Measurements from ENCODE around the gene FBXO31.
"Not testable (repeated sequence)": the region's sequence is repeated elsewhere in the genome, so short reads cannot be mapped to it uniquely, and the experiment has no call there.

Gene FBXO31

DNA sequence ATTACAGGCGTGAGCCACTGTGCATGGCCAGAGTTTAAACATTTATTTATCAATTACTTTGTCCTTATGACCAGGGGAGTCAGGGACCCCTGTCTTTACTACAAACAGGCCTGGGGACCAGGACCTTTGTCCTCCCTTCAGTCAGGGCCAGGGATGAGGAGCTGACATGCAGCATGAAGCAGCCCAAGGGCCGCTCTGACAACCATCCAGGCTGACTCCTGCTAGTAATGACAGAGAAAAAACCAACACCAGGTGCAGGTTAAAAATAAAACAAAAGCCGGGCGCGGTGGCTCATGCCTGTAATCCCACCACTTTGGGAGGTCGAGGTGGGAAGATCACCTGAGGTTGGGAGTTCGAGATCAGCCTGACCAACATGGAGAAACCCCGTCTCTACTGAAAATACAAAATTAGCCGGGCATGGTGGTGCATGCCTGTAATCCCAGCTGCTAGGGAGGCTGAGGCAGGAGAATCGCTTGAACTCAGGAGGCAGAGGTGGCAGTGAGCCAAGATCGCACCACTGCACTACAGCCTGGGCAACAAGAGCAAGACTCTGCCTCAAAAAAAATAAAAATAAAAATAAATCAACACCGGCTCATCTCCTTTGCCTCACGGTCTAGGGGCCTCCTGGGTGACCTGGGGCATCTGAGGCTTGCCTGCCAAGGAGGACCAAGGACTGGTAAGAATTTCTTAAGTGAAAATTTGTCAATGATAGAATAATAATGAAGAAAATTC, 20.6 kb downstream of the FBXO31 start:
- not testable (repeated sequence) for DNase-seq (ENCODE audit: low read depth)

DNA sequence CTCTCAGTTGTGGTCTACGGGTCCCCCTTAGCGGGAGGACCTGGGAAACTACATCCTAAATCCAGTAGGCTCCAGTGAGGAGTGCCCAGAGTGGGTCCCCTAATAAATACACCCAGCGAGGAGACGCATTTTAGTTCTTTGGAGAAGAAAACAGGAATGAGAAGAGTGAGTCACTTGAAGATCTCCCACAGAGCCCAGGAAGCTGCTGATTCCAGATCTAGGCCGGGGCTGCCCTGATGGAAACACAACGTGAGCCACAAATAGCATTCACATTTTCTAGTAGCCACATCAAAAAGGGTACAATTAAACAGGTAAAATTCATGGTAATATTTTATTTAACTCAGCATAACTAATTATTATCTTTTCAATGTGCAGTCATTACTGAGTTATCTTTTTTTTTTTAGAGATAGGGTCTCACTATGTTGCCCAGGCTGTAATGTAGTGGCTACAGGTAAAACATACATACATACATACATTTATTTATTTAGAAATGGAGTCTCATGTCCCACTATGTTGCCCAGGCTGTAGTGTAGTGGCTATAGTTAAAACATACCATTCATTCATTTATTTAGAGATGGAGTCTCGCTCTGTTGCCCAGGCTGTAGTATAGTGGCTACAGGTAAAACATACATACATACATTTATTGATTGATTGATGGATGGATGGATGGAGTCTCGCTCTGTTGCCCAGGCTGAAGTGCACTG, 21.5 kb downstream of the FBXO31 start:
- DNase-seq (ENCODE audit: low read depth): no peak

DNA sequence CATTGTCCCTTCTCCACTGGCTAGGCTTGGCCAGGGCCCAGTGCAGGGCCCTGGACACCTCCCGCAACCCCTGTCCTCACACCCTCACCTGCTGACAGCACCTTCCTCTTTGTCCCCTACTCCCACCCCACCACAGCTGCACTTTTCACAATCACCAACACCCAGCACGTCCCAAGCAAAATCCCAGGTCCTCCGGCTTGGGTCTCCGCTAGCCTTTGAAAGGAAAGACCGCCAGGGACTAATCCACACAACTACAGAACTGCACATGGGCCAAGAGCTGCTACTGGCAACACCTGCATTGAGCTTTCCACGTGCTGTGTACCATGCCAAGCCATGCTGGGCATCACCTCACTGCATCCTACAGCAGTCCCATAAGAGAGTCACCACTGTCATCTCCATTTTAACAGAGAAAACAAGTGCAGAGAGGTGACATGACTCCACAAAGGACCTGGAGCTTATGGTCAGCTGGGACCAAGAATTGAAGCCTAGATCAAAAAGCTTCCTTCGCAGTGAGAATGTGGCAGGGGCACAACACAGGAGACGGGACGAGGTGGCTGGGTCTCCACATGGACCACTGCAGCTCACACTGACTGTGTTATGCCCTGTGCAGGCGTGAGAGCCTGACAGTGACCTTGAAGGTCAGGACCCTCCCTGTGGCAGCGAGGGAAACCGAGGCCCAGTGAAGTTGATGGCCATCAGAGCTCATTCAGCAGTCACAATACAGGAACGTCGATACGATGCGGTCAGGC, 22.5 kb downstream of the FBXO31 start:
- DNase-seq (ENCODE audit: low read depth): no peak

DNA sequence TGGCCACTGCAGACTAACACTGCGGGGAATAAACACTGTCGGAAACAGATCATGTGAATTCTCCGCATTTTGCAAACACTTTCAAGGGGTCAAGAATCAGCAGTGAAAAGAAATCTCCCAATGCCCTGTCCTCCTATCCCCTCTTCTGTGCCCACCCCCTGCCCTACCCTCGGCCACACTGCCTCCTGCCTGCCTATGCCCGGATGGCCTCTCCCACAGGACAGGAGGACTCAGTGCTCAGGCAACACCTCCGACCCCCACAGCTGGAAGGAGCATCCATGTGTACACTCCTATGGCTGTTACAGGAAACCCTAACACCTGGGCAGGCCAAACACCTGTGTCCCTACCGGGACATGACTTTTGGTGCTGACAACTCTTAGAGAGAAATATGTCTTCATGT, 24.5 kb downstream of the FBXO31 start:
- DNase-seq (ENCODE audit: low read depth): no peak

DNA sequence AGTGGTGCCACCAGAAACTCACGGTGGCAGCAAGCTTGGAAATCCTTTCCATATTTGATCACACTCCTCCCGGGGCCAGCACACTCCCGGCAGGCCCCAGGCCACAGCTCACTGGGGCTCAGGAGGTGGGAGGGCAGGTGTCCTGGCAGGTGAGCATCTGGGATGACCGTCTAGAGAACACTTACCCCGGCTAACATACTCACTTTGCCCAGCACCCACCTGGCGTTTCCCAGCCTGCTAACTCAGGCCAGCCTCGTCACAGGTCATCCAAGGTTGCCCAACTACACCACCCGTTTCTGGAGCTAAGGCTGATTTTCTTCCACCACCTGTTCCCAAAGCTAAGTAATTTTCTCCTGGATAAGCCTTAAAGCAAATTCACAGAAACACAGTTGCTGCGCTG, 24.9 kb downstream of the FBXO31 start:
- no peak for DNase-seq (ENCODE audit: low read depth)

DNA sequence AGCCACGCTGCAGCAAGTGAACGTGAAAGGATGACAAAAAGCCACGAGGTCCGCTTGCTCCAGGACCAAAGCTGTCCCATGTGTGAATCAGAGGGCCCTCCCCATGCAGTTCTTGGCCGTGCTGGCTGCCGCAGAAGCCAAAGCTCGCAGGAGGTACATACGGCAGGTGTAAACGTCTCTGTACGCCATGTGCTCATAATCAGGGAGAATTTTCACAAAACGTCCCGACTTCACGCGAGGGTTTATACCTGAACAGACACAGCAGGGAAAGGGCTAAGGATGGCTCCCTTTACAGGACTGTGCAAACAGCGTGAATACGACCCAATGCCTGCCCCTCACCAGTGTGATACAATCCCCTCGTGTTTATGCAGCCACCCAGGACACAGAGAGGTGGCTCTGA, 25.3 kb downstream of the FBXO31 start:
- no peak for DNase-seq (ENCODE audit: low read depth)

DNA sequence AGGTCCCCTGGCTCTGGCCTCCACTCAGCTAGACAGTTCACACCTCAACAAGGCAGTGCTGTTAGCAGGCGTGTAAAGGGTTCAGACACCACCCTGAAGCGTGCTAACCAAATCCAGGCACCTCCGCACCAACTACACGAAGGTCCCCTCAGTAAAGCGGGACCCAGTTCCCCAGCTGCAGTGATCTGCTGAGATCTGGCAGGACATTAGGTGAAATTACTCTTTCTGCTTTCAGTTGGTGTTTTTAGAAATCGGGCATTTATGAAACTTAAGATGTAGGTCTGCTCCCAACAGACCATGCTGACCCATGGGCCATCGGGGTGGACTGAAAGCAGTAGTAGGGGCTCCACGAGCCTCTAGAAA, 27.1 kb downstream of the FBXO31 start:
- DNase-seq (ENCODE audit: low read depth): no peak

DNA sequence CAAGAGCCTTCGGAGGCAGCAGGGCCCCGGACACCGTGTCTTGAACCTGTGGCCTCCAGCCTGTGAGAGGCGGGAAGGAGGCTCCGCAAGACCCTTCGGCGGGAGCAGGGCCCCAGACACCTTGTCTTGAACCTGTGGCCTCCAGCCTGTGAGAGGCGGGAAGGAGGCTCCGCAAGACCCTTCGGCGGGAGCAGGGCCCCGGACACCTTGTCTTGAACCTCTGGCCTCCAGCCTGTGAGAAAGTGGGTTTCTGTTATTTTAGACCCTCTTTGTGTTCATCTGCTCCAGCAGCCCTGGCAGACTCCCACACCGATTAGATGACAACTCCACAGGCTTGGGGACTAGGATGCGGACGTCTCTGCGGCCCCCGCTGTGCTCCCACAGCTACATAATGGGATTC, 30.0 kb downstream of the FBXO31 start:
- no peak for DNase-seq (ENCODE audit: low read depth)

DNA sequence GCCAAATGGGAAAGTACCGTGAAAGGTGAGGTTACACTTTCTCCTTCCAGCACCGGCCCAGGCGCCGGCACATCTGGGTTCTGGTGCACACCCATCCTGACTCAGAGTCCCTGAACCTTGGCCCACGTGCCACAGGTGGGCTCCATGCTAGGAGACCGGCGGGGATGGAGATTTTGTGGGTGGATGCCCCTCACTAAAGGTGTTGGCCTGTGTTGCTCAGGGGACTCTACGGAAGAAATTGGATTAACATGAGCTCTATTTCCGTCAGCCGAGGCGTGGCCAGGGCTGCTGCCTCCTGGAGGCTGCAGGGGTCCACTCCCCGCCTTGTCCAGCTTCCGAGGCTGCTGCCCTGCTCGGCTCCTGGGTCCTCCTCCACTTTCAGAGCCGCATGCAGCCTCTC, 30.8 kb downstream of the FBXO31 start:
- DNase-seq (ENCODE audit: low read depth): no peak

DNA sequence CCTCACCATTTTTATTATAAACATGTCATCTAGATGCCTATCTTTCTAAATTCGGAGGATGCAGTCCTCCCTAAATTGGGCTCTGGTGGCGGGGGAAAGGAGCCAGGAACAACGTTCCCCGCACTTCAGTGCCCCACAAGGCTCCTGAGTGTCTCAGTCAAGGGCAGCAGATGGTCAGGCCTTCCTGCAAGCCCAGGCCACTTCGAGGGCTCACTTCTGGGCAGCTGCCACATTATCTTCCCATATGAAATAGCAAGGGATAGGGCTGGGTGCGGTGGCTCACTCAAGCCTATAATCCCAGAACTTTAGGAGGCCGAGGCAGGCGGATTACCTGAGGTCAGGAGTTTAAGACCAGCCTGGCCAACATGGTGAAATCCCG, 32.3 kb downstream of the FBXO31 start:
- DNase-seq (ENCODE audit: low read depth): no peak

DNA sequence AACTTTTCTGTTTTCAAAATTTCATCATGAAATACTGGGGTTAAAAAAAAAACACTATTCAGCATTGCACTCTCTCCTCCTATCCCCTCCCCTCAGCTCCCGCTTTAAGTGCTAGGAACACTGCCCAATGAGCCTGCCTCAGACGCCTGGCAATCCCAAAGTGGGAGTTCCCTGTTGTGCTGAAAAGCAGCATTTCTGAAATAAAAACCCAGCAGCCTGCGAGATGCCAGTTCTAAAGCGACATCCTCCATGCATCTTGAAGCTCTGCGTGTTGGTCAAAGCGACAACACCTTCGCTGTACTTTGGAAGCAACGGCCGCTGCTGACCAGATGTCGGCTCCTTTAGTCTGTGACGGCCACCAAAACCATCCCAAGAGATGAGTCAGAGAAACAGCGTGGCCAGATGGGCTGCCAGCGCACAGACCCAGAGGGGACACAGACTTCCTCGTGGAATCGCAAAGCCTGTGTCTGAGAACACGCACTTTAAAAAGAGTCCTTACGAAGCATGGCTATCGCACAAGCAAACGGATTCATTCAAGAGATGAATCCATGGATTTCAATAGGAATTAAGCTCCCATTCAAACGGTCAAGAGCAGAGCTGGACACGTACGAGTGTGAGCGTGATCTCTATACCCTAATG, 32.8 kb downstream of the FBXO31 start:
- no peak for DNase-seq (ENCODE audit: low read depth)

DNA sequence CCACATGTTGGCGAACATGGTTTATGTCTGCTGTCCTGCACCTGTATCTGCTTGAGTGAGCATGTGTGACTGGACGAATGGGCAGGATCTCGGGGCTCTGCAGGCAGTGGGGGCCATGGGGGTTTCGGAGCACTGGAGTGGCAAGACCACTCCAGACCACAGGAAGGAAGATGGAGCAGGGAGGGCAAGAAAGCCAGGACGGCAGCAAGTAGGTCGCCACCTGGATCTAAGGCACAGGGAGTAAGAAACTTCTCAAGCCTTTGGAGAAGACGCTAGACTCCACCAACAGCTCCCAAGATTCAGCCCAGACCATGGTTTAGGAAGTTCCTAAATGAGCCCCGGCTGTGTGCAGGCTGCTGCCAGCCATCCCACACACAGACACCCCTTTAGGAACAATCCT, 33.5 kb downstream of the FBXO31 start:
- DNase-seq (ENCODE audit: low read depth): no peak

DNA sequence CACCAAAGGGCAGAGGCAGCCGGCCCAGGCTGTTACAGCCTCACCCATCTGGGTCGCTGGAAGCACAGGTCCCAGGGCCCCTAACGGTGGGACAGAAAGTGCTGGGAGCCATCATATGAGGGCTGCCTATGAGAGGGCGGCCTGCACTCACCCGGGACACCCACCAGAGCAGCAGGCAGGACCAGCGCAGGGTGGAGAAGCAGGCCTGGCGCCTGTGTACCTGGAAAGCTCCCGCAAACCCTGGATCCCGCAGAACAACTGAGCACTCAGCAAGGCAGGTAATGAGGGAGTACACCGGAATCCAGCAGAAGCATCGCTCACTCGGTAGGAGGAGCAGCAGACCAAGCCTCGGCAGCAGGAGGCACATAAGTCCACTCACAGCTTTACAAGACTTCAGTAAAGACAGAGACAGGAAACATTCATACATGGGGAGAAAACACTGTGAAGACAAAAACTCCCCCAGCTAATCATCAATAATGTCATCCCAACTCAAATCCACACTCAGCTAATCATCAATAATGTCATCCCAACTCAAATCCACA, 34.9 kb downstream of the FBXO31 start:
- DNase-seq (ENCODE audit: low read depth): no peak

DNA sequence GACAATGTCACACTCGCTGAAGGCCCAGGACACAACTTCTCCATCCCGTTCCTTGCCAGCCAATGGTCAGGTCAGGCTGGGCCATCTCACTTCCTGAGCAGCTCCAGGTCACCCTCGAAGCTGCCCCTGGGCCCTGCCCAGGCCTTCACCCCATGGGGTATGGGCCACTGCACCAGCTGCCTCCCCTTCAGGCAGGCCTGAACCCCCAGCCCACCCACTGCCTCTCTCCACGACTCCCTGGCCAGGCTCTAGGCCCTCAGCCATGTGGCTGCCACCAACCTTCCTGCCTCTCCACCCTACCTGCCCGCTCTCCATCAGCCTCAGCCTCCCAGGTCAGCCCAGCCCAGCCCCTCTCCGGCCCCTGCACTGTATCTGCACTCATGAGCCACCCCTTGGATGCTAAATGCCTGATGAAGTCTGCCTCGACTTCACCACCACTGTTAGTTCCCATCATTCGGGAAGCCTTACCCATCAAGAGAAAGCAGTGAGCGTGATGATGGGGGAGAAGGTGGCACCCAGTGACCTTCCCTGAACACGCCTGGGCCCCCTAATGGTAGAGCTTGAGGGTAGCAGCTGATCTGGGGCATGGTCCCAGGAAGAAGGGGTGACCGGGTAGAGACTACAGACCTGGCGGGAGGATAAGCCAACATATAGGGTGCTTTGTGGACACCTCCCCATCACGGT, 35.5 kb downstream of the FBXO31 start:
- no peak for DNase-seq (ENCODE audit: low read depth)

DNA sequence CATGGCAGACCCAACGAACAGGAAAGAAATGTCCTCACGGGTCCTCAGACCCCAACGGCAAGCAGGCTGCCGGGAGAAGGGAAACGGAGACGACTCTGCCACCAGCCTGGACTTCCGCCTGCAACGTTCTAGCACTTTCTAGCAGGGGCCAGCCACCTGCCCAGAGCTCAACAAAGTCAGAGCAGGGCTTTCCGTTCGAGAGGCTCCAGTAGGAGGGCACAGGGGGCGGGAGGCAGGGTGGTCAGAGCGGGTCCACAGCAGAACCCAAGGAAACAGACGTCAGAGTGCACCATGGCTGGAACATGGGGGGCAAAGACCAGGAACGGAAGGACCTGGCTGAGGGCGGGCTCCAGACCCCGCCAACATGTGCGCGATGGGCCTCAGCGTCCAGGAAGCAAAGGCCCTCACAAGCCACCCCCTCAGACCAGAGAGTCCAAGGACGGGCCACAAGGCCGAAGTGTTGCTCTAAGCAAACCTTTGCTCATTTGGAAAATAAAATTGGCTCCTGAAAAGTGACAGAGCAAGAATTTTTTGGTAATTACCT, 37.0 kb downstream of the FBXO31 start:
- DNase-seq (ENCODE audit: low read depth): no peak

DNA sequence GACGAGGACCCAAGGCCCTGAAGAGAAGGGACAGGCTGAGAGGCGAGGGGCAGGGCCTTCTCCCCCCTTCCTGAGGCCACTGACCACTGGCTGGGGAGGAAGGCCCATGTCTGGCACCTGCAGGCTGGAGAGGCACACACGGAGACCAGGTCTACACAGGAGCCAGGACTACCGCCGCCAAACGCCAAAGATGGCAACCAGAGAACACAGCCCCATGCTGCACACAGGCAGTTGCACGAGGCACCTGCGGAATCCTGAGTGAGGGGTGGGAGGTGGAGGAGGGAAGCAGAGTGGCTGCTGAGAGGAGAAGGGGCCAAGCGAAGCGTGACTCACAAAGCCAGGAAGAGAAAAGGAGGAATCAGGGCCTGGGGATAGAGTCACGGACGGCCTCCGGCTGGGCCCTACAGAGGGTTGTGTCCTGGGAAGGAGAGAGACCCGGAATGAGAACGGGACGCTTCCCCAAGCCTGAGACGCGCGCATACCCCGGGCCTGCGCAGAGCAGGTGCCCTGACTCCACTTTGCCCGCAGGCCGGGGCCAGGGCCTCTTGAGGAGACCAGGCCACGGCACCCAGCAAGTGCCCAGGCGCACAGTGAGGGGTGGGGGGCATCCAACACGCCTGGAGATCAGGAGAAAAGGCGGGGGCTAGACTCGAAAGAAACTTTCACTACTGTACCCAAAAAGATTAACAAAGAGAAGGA, 37.7 kb downstream of the FBXO31 start:
- DNase-seq (ENCODE audit: low read depth): no peak

DNA sequence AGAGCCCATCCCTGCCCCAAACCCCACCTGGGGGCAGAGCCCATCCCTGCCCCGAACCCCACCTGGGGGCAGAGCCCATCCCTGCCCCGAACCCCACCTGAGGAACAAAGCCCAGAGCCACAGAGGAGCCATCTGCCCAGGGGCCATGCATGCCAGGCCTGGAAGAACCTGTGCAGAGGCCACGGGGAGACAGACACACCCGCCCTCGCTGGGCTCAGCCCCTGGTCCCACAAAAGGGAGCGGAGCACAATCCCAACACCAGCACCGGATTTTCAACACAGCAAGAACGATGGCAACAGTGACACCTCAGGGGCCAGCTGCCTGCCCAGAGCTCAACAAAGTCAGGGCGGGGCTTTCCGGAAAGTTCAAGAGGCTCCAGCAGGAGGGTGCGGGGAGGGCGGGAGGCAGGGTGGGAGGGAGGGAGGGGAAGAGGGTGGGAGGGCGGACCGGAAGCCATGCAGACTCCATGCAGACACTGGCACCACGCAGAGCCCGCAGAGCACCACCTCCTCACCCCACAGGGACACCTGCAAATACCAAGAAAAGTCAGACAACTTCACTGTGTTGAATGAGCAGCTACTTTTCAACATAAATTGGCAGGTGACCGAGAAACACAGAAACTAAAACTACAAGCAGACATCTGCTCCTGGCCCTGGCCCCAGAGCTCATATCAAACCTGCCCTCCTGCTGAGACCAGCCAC, 38.5 kb downstream of the FBXO31 start:
- peak; percentile 38 for DNase-seq (ENCODE audit: low read depth)

DNA sequence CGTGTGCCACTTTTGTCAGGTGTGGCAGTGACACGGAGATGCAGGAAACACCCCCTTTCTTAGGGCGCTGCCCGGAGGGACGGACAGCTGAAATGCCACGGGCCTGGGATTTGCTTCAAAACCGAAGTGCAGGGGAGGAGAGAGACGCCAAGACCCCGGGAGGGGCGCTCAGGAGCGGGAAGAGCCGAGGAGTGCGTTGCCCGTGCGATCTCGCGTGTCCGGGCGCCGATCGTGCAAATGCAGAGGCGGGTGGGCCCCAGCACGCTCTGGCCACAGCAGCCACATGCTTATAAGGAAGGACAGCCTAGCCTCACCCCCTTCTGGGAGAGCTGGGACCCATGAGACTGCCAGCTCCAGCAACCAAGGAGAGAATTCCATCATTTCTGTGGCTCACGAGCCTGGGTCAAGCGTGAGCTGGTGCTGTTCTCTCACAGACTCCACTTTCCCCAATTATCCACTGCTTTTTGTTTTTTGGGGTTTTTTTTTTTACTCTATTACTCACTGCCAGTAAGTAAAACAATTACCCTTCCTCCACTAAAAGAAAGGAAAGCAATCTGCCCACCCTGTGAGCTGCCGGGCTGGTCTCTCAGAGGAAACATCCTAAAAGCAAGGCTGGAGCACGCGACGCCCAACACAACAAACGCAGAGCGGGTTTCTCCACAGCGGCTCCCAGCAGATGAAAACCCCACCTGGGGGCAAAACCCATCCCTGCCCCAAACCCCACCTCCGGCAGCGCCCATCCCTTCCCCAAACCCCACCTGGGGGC, 39.2 kb downstream of the FBXO31 start:
- no peak for DNase-seq (ENCODE audit: low read depth)

DNA sequence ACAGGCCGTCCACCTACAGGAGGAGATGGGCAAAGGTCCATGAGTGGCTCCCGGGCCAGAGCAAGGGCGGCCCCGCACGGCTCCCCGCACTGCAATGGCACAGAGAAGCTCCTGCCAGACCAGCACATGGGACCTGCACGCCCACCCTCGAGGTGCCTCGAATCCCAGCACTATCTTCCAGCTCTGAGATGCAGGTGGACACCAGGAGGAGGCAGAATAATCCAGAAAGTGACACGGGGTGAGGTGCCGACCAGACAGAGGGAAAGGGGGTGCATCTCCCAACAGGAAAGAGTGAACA, 39.9 kb downstream of the FBXO31 start:
- no peak for DNase-seq (ENCODE audit: low read depth)

Measured in stimulated activated CD4-positive, alpha-beta T cell treated with anti-CD3 and anti-CD28 coated beads, Interleukin-2, amount 100 ng/mL, for 4 hours (primary cell).